GM12875 (cell line): ENCODE measurements around the gene MKKS.

Experiments used
- H3K4me3 ChIP-seq: one replicate; pipeline ENCODE4 v1.5.1; 2011; ENCODE audit warnings: low read depth, low read length, control low read depth
- CTCF ChIP-seq: IDR thresholded peaks from 2 replicates; pipeline ENCODE4 v1.5.1; 2011; ENCODE audit warnings: low read depth, mild to moderate bottlenecking, control low read depth, inconsistent platforms, low read length, moderate library complexity, borderline replicate concordance; ENCODE audit not compliant: insufficient read depth

Gene MKKS

GRCh38 chr20:10381477-10381876 is 52.5 kb downstream of the MKKS start:
- no peak overlapping the region for H3K4me3 ChIP-seq
- no peak for TF ChIP-seq CTCF

- no peak for TF ChIP-seq CTCF
Measured at GRCh38 chr20:10379761-10380160, 54.3 kb downstream of the MKKS start.

GRCh38 chr20:10376270-10377075 is 57.5 kb downstream of the MKKS start:
- no peak for TF ChIP-seq CTCF
- H3K4me3 ChIP-seq = no peak overlapping the region

More at GRCh38 chr20:10379761-10380160, 54.3 kb downstream of the MKKS start:
- H3K4me3 ChIP-seq = no peak overlapping the region

GRCh38 chr20:10375191-10375590 is 58.8 kb downstream of the MKKS start:
- TF ChIP-seq CTCF = no peak
- H3K4me3 ChIP-seq = no peak overlapping the region

GRCh38 chr20:10374036-10374435 is 60.0 kb downstream of the MKKS start:
- no peak for TF ChIP-seq CTCF
- no peak overlapping the region for H3K4me3 ChIP-seq

- H3K4me3 ChIP-seq = no peak overlapping the region
- TF ChIP-seq CTCF = no peak
Measured at GRCh38 chr20:10371467-10371866, 62.6 kb downstream of the MKKS start.

- H3K4me3 ChIP-seq = no peak overlapping the region
- TF ChIP-seq CTCF = no peak
Measured at GRCh38 chr20:10370091-10370887, 63.7 kb downstream of the MKKS start.
